NCI-H2029 treated with DMSO at 0.1 percent for 48 hours (cell line): Measurements from ENCODE around the gene ZNF358.
"Not testable (repeated sequence)": the region's sequence is repeated elsewhere in the genome, so short reads cannot be mapped to it uniquely, and the experiment has no call there.

Source experiments
- DNase-seq: peaks from one replicate; lab custom pipeline; 2025; lab: John Stamatoyannopoulos, UW

ZNF358 gene

GRCh38 chr19:7535998-7536695 is 20.2 kb downstream of the ZNF358 start:
- no peak for DNase-seq

- not testable (repeated sequence) for DNase-seq
Measured at GRCh38 chr19:7538990-7539389, 23.1 kb downstream of the ZNF358 start.

- DNase-seq = no peak
Measured at GRCh38 chr19:7539827-7540425, 24.0 kb downstream of the ZNF358 start.

- DNase-seq = no peak
Measured at GRCh38 chr19:7540761-7541474, 25.0 kb downstream of the ZNF358 start.

- DNase-seq = no peak
Measured at GRCh38 chr19:7541475-7541824, 25.5 kb downstream of the ZNF358 start.

- no peak for DNase-seq
Measured at GRCh38 chr19:7541828-7542443, 26.0 kb downstream of the ZNF358 start.

GRCh38 chr19:7542556-7543348 is 26.8 kb downstream of the ZNF358 start:
- DNase-seq = no peak

- DNase-seq = no peak
Measured at GRCh38 chr19:7544626-7545025, 28.7 kb downstream of the ZNF358 start.

GRCh38 chr19:7545300-7545699 is 29.4 kb downstream of the ZNF358 start:
- DNase-seq = no peak

GRCh38 chr19:7545904-7546303 is 30.0 kb downstream of the ZNF358 start:
- DNase-seq = no peak

- DNase-seq = no peak
Measured at GRCh38 chr19:7547159-7547558, 31.3 kb downstream of the ZNF358 start.

- no peak for DNase-seq
Measured at GRCh38 chr19:7549429-7550148, 33.7 kb downstream of the ZNF358 start.

- no peak for DNase-seq
Measured at GRCh38 chr19:7550169-7550770, 34.4 kb downstream of the ZNF358 start.

GRCh38 chr19:7550987-7551761 is 35.3 kb downstream of the ZNF358 start:
- DNase-seq = peak; percentile 43

- no peak for DNase-seq
Measured at GRCh38 chr19:7552781-7553180, 36.9 kb downstream of the ZNF358 start.

GRCh38 chr19:7554565-7554964 is 38.7 kb downstream of the ZNF358 start:
- DNase-seq = no peak

GRCh38 chr19:7554990-7555864 is 39.3 kb downstream of the ZNF358 start:
- DNase-seq = no peak

- DNase-seq = no peak
Measured at GRCh38 chr19:7556696-7557315, 40.9 kb downstream of the ZNF358 start.

- no peak for DNase-seq
Measured at GRCh38 chr19:7558667-7559066, 42.8 kb downstream of the ZNF358 start.
